Uterus (tissue), 2 donors: ENCODE results near the gene TAF10.

Experiments used
- CTCF ChIP-seq, 4 experiments: fragments of 200-600 bp in 2 of 4; fragments of 450-650 bp in 2 of 4; sonication (generic) in 2 of 4; IDR thresholded peaks; one replicate each; pipeline ENCODE4 v1.5.1; 2016 to 2019; ENCODE audit warnings: antibody characterized with exemption in 4 of 4, mild to moderate bottlenecking in 2 of 4, moderate library complexity in 1 of 4
- POLR2A ChIP-seq, 2 donors: fragments of 450-650 bp; IDR thresholded peaks; one replicate each; pipeline ENCODE4 v1.6.1; 2016; ENCODE audit warnings: antibody characterized with exemption in 2 of 2, mild to moderate bottlenecking in 1 of 2, moderate library complexity in 1 of 2

DNA sequence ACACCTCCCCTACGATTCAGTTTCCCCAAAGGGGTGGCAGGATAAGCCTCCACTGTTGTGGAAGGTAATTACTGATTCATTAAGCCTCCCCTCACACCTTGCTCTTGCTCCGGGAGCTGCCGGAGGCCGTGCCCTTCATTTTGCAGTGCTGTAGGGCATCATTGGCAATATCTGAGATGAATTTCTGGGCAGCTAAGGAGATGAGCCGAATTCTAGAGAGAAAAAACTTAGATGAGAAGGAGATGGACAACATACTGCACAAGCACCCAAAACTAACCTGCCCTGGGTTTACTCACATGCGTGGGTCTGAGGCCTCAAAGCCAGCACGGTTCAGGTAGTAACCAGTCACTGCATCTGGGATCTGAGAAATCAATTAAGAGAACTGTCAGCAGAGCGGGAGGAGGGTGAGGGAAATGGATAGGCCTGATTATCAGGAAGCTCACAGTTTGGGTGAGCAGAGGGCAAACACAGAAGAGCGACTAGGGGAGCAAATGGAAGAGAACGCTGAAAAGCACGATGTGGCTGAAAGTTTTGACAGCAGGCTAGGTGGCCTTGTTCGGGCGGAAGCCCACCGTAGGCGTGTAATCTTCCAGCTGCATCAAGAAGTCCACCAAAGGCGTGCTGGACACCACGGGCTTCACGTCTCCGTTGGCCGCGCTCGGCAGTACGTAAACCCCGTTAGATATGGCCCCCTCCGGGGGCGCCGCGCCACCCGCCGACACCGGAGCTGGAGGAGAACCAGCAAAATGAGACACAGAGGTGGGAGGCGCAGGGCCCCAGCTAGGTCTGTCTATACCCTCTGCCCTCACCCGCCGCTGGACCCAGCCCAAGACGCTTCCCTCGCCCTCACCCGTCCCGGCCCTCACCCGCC, 689 bp downstream of the TAF10 start:
- TF ChIP-seq CTCF (IDR thresholded peaks at IDR 0.05) (no peak), POLR2A (IDR thresholded peaks at IDR 0.05) (no peak)
